Mucosa of stomach (tissue), 1 donor: ENCODE measurements around the gene PACS1.

Source experiments
- H3K27me3 ChIP-seq: one replicate; pipeline ENCODE4 v1.7.0; 2013; ENCODE audit warnings: mild to moderate bottlenecking, low read length; ENCODE audit not compliant: control insufficient read depth, insufficient read depth
- H3K36me3 ChIP-seq: one replicate; pipeline ENCODE4 v1.7.0; 2013; ENCODE audit warnings: low read length; ENCODE audit not compliant: control insufficient read depth, insufficient read depth
- H3K4me1 ChIP-seq: one replicate; pipeline ENCODE4 v1.7.0; 2013; ENCODE audit warnings: mild to moderate bottlenecking, low read length; ENCODE audit not compliant: control insufficient read depth, insufficient read depth
- H3K4me3 ChIP-seq: one replicate; pipeline ENCODE4 v1.7.0; 2013; ENCODE audit warnings: low read length
- H3K9ac ChIP-seq: one replicate; pipeline ENCODE4 v1.7.0; 2013; ENCODE audit warnings: mild to moderate bottlenecking, low read length, moderate library complexity
- H3K9me3 ChIP-seq: one replicate; pipeline ENCODE4 v1.7.0; 2013; ENCODE audit warnings: mild to moderate bottlenecking, low read length, moderate library complexity; ENCODE audit not compliant: control insufficient read depth
- donor health status: Pancreatic carcinoma.

PACS1 gene

DNA sequence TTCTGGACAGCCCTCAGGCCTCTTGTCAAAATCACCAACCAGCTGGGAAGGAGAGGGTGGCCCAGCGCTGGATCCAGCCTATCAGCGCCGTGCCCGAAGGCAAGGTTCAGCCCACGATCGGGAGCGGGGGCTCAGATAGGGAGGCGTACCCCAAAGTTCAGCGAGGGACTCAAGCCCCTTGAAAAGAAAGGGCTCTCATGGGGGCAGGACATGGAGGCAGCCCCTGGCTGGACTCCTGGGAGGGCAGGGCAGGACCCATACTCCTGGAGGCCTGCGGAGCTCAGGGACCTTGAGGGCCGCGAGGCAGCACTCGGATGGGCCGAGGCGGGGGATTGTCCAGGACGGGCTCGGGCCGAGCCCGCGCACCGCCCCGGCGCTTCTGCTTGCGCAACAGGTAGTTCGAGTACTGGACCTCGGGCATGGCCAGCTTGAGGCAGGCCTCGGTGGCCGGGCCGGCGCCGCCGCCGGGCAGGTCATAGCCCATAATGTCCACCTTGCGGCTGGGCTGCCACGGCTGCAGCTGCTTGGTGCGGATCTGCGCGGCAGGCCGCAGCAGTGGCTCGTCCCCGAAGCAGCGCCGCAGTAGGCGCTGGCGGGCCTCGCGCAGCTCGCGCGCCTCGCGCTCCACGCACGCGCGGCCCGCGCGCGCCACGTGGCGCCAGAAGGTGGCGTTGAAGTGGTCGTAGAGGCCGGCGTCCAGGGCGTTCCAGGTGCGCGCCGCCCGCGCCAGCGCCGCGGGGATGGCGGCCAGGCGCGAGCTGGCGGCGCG is 27.7 kb upstream of the PACS1 start:
- Histone ChIP-seq H3K4me1 (peaks cover 8% of the 10 kb centered on the region), H3K9ac (no peak overlapping the region), H3K27me3 (peaks cover 16% of the 10 kb centered on the region), H3K4me3 (no peak overlapping the region), H3K36me3 (no peaks in the 10 kb centered on the region), H3K9me3 (no peaks in the 10 kb centered on the region)

DNA sequence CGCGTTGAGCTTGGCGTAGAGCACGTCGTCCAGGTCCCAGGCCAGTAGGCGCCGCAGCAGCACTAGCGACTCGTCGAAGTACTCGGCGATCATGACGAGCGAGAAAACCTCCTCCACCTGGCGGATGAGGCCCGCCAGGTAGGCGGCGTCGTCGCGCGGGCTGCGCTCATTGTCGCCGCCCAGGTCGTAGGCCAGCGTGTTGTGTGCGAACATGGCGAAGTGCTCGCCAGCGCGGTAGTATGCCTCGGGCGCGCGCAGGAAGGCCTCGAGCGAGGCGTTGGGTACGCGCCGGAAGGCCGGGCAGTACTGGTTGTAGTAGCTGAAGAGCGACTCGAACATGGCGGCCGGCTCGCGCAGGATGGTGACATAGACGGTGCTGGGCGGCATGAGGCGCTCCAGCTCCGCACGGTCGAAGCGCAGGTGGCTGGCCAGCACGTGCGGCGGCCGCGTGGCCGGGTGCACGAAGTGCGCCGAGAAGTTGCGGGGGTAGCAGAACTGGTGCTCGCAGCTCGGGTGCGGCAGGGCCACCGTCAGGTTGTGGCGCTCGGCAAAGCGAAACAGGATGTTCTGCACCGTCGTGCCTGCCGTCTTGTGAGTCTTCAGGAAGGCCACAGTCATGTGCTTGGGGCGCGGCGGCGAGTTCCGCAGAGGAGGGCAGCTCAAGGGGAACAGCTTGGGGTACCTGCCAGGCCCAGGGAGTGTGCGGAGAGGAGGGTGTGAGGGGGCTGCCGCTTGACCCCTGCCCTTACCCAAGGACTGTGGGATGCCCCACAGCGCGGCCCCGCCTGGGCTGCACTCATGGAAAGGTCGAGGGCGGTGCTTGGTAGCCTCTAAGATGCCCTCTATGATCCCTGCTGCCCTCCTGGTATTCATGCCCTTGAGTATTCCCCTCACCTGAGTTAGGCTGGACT is 26.8 kb upstream of the PACS1 start:
- H3K27me3 ChIP-seq, result peaks cover 25% of the 10 kb centered on the region

DNA sequence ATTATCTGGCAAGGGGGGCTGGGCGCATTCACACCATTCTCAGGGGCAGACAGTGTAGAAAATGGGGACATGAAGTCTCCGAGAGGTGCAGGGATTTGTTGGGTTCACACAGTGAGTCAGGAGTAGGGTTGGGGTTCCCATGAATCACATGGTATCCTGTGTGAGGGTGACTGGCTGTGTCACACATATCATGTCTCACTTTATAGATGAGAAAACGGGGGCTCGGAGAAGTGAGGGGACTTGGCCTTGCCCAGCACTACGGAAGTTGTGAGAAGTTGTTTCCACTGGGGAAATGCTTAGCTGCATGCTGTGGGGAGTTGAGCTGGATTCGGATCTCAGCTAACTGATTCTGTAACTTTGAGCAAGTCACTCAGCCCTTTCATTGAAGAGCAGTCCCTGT is 25.3 kb upstream of the PACS1 start:
- Histone ChIP-seq H3K4me3 (no peak overlapping the region), H3K9me3 (no peaks in the 10 kb centered on the region), H3K27me3 (peaks cover 31% of the 10 kb centered on the region), H3K4me1 (peaks cover 8% of the 10 kb centered on the region), H3K36me3 (no peaks in the 10 kb centered on the region), H3K9ac (no peak overlapping the region)

More for the DNA sequence above, 26.8 kb upstream of the PACS1 start:
- H3K9me3 ChIP-seq, result no peaks in the 10 kb centered on the region
- no peak overlapping the region for H3K9ac ChIP-seq
- H3K36me3 ChIP-seq, result no peaks in the 10 kb centered on the region
- H3K4me1 ChIP-seq, result peaks cover 8% of the 10 kb centered on the region
- no peak overlapping the region for H3K4me3 ChIP-seq

DNA sequence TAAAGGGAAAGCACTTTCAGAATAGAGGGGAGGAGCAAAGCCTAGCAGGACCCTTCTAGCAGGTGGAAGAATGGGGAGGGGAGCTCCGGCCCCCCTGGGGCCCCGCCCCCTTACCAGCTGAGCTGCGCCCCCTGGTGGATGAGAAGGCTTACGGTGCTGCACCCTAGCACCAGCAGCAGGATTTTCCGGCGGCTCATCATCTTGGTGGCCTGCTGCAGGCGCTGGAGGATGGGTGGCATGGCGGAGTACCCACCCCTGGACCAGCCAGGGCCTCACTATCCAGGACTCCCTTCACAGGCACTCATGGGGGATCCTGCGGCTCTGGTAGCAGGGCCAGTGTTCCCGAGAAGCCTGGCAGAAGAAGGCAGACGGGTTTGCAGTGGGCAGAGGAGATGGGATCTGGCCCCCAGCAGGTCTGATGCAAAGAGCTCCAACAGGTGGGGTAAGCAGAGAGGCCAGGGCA is 24.9 kb upstream of the PACS1 start:
- H3K9me3 ChIP-seq, result no peaks in the 10 kb centered on the region
- no peaks in the 10 kb centered on the region for H3K36me3 ChIP-seq
- peaks cover 8% of the 10 kb centered on the region for H3K4me1 ChIP-seq
- no peak overlapping the region for H3K9ac ChIP-seq
- peaks cover 31% of the 10 kb centered on the region for H3K27me3 ChIP-seq
- no peak overlapping the region for H3K4me3 ChIP-seq

DNA sequence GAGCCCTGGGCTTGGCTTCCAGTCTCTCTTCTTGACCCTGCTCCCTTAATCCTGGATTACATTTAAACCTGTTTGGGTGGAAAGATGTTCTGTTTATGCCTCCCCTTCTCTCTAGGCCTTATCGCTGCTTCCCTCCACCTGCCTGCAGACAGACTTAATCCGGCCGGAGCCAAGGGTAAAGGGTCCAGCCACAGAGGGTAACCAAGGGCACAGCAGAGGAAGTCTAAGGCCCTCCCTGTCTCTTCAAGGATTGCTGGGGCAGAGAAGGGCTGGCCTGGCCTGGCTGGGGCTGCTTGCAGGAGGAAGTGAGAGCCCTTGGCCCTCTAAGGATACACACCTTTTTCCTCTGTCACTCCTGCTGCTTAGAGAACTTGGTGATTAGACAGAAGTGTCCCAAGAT is 23.2 kb upstream of the PACS1 start:
- H3K4me3 ChIP-seq, result no peak overlapping the region
- H3K9ac ChIP-seq, result no peak overlapping the region
- peaks cover 25% of the 10 kb centered on the region for H3K27me3 ChIP-seq
- H3K36me3 ChIP-seq, result no peaks in the 10 kb centered on the region
- H3K4me1 ChIP-seq, result peaks cover 20% of the 10 kb centered on the region
- H3K9me3 ChIP-seq, result no peaks in the 10 kb centered on the region

DNA sequence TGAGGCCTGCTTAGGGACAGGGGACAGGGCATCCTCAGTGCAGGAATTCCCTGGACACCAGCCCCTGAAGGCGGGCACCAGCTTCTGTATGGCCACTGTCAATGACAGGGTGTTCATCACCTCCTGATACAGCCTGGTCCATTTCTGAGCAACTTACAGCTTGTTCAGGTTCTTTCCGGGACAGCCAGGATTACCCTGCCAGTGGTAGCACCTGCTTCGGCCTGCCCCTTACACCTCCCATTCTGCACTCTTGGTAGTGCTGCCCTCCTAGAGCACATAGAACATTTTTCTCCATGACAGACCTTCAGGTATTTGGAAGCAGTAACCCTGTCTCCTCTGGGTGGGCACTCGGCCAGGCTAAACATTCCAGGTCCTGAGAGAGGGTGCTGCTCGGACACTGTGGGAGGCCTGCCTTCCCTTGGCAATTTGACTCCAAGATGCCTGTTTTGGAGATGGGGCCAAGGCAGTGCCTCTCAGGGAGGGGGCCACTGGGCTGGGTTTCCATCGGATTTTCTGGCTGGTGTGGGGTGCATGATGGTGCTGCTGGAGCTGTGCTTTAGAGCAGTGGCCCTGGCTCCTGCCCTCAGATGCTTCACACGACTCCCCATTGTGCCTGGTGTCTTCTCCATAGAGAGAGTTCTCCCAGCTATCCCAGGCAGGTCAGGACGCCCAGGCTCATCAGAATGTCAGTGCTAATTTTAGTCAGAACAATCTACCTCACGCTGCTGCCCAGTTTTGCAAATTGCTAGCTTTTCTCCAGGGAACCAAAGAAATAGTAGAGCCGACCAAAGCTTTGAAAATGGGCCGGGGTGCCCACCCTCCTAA is 22.3 kb upstream of the PACS1 start:
- Histone ChIP-seq H3K4me3 (no peak overlapping the region), H3K9ac (no peak overlapping the region), H3K9me3 (no peaks in the 10 kb centered on the region), H3K4me1 (peaks cover 20% of the 10 kb centered on the region), H3K36me3 (no peaks in the 10 kb centered on the region), H3K27me3 (peaks cover 25% of the 10 kb centered on the region)

DNA sequence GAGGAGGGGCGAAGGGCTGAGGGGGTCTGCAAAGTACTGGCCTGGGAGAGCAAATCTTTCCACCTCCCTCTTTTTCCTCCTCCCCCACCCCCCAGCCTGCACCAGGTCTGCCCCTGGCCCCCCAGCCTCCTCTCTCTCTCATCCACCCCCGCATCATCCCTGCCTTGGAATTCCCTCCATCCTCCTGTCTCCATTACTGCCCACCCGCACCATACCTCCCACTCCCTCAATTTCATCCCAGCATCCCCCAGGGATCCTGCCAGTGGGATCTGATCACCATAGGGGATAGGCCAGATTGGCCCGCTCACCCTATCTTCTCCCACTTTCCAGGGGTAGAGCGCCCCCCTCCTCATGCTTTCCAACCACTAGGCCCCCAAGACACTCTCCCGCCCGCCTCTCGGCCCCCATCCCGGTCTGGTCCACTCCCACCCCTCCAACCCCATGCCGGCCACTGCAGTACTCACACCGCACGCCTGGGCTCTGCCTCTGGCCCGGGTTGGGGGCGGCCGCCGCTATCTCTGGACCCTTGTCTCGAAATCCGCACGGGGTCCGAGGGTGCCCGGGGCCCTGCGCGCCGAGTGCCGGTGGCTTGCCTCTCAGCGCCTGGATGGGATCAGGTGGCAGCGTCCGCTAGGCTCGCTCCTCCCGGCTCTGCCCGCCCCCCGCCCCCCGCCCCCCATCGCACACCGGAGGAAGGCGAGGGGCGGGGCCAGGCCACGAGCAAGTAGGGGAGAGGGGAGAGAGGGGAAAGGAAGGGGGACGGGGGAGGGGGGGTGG is 21.3 kb upstream of the PACS1 start, which contains the start of gene GAL3ST3:
TSS of gene GAL3ST3 (minus strand) at position 615 of the 777 bp plus-strand sequence. CDS start 3,746 bp downstream, outside the sequence.
- no peaks in the 10 kb centered on the region for H3K36me3 ChIP-seq
- no peak within 1 kb of the TSS for H3K4me3 ChIP-seq
- no peak within 1 kb of the TSS for H3K9ac ChIP-seq
- H3K27me3 ChIP-seq, result peaks cover 25% of the 10 kb centered on the region
- H3K9me3 ChIP-seq, result no peaks in the 10 kb centered on the region
- peaks cover 27% of the 10 kb centered on the region for H3K4me1 ChIP-seq

DNA sequence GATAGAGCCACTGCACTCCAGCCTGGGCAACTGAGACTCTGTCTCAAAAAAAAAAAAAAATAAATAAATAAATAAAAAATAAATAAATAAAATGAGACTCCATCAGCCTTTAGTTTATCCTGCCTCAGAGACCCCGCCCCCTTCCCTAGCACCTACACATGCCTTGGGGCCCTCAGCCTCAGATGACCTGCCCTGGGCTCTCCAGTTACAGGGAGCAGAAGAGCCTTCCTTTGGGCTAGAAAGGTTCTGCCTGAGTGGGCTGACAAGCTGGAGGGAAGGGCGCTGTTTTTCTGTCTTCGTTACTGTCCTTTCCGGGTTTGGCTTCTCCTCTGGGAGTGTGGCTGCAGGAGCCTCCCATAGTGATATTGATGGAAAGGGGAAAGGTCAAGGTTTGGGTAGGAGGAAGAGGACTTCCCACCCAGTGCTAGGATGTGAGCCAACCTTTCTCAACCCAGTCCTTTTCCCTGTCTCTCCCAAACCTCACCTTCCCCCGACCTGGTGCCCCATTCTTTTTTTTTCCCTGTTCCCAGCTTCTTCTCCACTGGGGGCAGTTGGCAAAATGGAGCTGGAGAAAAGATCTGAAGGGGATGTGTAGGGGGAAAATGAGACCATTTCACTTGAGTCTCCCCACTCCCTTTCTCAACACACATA is 19.4 kb upstream of the PACS1 start:
- no peaks in the 10 kb centered on the region for H3K9me3 ChIP-seq
- peak overlapping the region; percentile 95 for H3K9ac ChIP-seq
- H3K27me3 ChIP-seq, result peaks cover 18% of the 10 kb centered on the region

DNA sequence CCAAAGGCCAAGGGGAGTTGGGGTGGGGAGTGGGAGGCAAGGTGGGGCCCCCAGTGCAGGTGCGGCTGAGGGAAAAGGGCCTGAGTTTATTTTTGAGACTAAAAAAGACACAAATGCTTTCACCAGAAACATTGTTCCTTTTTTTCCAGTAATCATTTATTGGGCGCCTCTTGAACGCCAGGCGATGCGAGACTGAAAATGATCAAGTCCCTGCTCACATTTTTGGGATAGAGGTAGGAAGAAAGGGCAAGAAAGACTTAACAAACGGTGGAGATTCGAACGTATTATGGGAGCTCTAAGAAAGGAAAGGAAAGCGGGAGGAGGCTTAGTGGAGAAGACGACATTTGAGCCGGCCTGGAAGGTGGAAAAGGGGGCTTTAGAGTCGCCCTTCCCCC is 18.7 kb upstream of the PACS1 start:
- peaks cover 6% of the 10 kb centered on the region for H3K36me3 ChIP-seq
- H3K27me3 ChIP-seq, result peaks cover 16% of the 10 kb centered on the region
- H3K9me3 ChIP-seq, result no peaks in the 10 kb centered on the region
- peak overlapping the region; percentile 95 for H3K9ac ChIP-seq
- peaks cover 22% of the 10 kb centered on the region for H3K4me1 ChIP-seq
- no peak overlapping the region for H3K4me3 ChIP-seq

More for the DNA sequence above, 19.4 kb upstream of the PACS1 start:
- Histone ChIP-seq H3K36me3 (peaks cover 6% of the 10 kb centered on the region), H3K4me3 (no peak overlapping the region), H3K4me1 (peaks cover 22% of the 10 kb centered on the region)

DNA sequence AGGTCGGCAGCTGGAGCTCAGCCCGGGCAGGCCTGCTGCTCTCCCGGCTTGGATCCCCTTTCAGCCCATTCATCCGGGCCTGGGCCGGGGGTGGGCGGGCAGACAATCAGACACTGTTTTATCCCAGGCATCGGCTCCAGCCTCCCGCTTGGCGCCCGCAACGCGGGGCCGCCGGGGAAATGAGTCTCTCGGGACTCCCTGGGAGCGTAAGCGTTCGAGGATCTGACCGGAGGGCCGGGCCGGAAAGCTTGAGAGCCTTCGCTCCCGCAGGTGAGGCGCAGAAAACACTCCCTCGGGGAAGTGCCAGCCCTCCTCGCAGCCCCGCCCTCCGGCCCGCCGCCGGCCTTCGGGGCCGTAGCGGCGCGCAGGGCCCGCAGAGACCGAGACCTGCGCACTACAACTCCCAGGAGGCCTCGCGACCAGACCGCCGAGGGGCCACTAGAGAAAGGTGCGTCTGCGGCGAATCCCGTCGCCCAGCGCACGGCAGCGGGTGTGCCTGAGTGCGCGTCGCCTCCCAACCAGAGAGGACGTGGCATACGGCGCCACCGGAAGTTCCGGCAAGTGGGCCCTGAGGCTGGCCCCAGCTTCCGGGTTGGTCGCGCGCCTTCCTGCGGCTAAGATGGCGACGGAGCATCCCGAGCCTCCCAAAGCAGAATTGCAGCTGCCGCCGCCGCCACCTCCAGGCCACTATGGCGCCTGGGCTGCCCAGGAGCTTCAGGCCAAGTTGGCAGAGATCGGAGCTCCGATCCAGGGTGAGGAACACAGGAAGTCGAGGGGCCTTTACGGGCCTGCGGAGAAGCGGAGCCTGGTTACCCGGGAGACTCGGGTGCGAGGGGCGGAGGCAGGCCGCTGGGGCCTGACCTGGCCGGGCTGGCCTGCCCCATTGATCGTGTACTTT is 18.1 kb upstream of the PACS1 start, which contains the start of gene SF3B2:
TSS of gene SF3B2 (plus strand) at position 599 of the 898 bp plus-strand sequence. CDS start at position 620, 21 bp downstream.
- Histone ChIP-seq H3K4me1 (peaks cover 22% of the 10 kb centered on the region), H3K27me3 (peaks cover 16% of the 10 kb centered on the region), H3K9ac (peak within 1 kb of the TSS; percentile 95), H3K9me3 (no peaks in the 10 kb centered on the region), H3K4me3 (peak within 1 kb of the TSS; percentile 76), H3K36me3 (peaks cover 13% of the 10 kb centered on the region)
